Measurements from ENCODE around the gene DGCR6. TPM values are rescaled to one million over a fixed set of nuclear protein-coding genes. Genes with fewer than 3 reads are reported as not detected.

Gene DGCR6
- total RNA-seq, 2 donors from 2014 or later: 0.32 to 0.61 TPM

Other genes starting within 250 kb of the DGCR6 start
- 1 to 10 TPM in 1 of 2 donors, not detected in 1; 1.1 TPM for gene PRODH, start 30.0 kb downstream of the DGCR6 start, total RNA-seq
- 10 to 100 TPM; 22.6 to 27.3 TPM for gene DGCR2, start 216.1 kb downstream of the DGCR6 start, total RNA-seq
- not detected for gene TSSK2, start 225.0 kb downstream of the DGCR6 start, total RNA-seq
- gene ESS2, start 238.3 kb downstream of the DGCR6 start, total RNA-seq: 10 to 100 TPM; 13.8 to 20.8 TPM
- gene GSC2, start 244.0 kb downstream of the DGCR6 start, total RNA-seq: not detected